Measurements from ENCODE around the gene MRTO4.
"Not testable (repeated sequence)": the region's sequence is repeated elsewhere in the genome, so short reads cannot be mapped to it uniquely, and the experiment has no call there.

The MRTO4 gene

DNA sequence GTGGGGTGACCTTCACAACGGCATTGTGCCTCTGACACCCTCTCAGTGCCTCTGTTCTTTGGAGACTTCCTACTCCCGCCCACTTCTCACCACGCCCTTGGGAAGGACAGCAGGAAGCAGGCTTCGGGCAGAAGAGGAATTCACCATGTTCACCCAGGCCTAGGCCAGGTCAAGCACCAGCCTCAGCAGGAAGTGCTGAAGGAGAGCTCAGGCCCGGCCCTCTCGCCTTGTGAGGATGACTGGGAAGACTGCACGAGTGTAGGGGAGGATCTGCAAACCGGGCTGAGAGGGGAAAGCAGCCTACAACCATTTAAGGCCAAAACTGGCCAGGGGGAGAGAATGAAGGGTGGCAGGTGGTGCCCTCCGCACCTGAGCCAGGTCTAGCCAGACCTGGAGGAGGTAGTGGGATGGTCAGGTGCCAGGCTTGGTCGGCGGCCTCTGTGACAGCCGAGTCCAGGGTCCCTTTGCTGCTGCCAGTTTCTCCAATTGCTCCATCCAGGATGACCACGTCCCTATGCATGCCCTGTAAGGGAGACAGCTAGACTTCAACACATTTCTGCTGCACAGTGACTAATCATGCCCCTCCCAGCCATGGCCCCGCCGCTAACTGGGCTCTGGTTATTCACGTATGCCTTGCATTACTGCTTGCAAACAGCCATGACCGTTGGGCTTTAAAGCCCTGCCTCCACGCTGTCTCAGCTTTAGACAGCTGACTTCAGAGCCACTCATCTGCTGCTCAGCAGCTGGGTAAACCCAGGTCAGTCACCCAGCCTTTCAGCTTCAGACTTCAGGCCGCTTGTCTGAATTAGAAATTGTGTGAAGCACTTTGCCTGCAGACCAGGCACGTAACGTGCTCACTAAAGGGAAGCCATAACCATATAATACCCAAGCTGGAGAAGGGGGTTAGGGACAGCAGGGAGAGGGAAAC is 8.9 kb downstream of the MRTO4 start:
- no peak for TF ChIP-seq EZH2phosphoT487 (IDR thresholded peaks at IDR 0.05; ENCODE audit: low read depth)
- TF ChIP-seq, protein P1, sequence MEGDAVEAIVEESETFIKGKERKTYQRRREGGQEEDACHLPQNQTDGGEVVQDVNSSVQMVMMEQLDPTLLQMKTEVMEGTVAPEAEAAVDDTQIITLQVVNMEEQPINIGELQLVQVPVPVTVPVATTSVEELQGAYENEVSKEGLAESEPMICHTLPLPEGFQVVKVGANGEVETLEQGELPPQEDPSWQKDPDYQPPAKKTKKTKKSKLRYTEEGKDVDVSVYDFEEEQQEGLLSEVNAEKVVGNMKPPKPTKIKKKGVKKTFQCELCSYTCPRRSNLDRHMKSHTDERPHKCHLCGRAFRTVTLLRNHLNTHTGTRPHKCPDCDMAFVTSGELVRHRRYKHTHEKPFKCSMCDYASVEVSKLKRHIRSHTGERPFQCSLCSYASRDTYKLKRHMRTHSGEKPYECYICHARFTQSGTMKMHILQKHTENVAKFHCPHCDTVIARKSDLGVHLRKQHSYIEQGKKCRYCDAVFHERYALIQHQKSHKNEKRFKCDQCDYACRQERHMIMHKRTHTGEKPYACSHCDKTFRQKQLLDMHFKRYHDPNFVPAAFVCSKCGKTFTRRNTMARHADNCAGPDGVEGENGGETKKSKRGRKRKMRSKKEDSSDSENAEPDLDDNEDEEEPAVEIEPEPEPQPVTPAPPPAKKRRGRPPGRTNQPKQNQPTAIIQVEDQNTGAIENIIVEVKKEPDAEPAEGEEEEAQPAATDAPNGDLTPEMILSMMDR (IDR thresholded peaks at IDR 0.05; ENCODE audit: low read depth, low read length) = no peak
- no peak overlapping the region for H3K9ac ChIP-seq (ENCODE audit: low read length)
- H3K4me2 ChIP-seq (ENCODE audit: low read length) = no peak overlapping the region
- no peak overlapping the region for H2AFZ ChIP-seq (ENCODE audit: low read depth, low read length)
- H3K4me1 ChIP-seq (ENCODE audit: low read length) = no peaks in the 10 kb centered on the region
- no peak overlapping the region for H3K4me3 ChIP-seq (ENCODE audit: low read length)
- H3K36me3 ChIP-seq (replicated peaks; ENCODE audit: low read depth, low read length) = peaks cover 8% of the 10 kb centered on the region
- no peak overlapping the region for H3K27ac ChIP-seq (ENCODE audit: low read length)
- H3K9me3 ChIP-seq (ENCODE audit: insufficient read depth, low read length) = no peaks in the 10 kb centered on the region
- no peaks in the 10 kb centered on the region for H4K20me1 ChIP-seq (ENCODE audit: insufficient read depth, low read length)
- no peaks in the 10 kb centered on the region for H3K27me3 ChIP-seq (ENCODE audit: low read depth, low read length)
- H3K79me2 ChIP-seq (ENCODE audit: low read length) = peaks cover 5% of the 10 kb centered on the region

DNA sequence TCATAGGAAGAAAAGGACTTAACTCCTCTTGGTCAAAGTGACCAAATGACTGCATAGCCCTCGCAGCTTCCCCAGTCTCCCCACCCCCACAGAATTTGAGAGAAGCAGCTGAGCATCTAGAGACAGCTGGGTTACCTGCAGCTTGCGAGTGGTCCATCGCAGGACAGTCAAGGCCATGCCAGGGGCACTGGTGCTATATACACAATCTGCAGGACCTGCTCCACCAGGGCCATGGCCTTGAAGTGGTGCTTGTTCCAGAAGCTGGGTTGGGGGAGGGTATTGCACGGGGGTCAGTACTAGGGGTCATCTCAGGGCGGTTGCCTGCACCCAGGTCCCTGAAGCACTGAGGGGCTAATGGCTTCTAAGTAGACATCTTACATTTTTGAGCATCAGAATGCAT is 10.4 kb downstream of the MRTO4 start:
- H4K20me1 ChIP-seq (ENCODE audit: insufficient read depth, low read length) = no peaks in the 10 kb centered on the region
- no peak overlapping the region for H3K9ac ChIP-seq (ENCODE audit: low read length)
- no peak overlapping the region for H3K27ac ChIP-seq (ENCODE audit: low read length)
- H3K4me1 ChIP-seq (ENCODE audit: low read length) = no peaks in the 10 kb centered on the region
- no peak overlapping the region for H3K4me3 ChIP-seq (ENCODE audit: low read length)
- no peak overlapping the region for H3K4me2 ChIP-seq (ENCODE audit: low read length)
- peaks cover 4% of the 10 kb centered on the region for H3K36me3 ChIP-seq (replicated peaks; ENCODE audit: low read depth, low read length)
- H3K27me3 ChIP-seq (ENCODE audit: low read depth, low read length) = no peaks in the 10 kb centered on the region
- no peaks in the 10 kb centered on the region for H3K9me3 ChIP-seq (ENCODE audit: insufficient read depth, low read length)
- H2AFZ ChIP-seq (ENCODE audit: low read depth, low read length) = no peak overlapping the region
- TF ChIP-seq, protein P1 (IDR thresholded peaks at IDR 0.05; ENCODE audit: low read depth, low read length) = no peak
- no peak for TF ChIP-seq EZH2phosphoT487 (IDR thresholded peaks at IDR 0.05; ENCODE audit: low read depth)
- no peaks in the 10 kb centered on the region for H3K79me2 ChIP-seq (ENCODE audit: low read length)

DNA sequence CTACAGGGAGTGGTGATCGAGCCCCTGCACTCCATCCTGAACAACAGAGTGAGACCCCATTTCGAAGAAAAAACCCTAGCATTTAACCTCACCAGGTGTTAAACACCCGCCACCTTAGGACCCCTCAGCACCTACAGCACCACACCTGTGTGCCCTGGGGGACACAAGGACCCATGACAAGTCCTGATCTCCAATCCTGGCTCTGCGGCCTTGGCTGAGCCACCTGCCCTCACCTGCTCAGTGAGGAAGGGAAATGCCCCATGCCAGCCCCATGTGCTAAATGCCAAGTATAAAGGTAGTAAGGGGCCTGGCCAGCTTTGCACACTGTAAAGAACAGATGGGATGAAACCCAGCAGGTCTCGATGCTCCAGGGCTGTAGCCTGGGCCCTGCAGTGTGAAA is 11.1 kb downstream of the MRTO4 start:
- Histone ChIP-seq H3K4me1 (ENCODE audit: low read length) (no peaks in the 10 kb centered on the region), H3K9me3 (ENCODE audit: insufficient read depth, low read length) (no peaks in the 10 kb centered on the region), H3K27ac (ENCODE audit: low read length) (no peak overlapping the region), H3K9ac (ENCODE audit: low read length) (no peak overlapping the region), H3K79me2 (ENCODE audit: low read length) (no peaks in the 10 kb centered on the region), H2AFZ (ENCODE audit: low read depth, low read length) (no peak overlapping the region), H3K36me3 (replicated peaks; ENCODE audit: low read depth, low read length) (peaks cover 1% of the 10 kb centered on the region), H3K4me3 (ENCODE audit: low read length) (no peak overlapping the region), H3K4me2 (ENCODE audit: low read length) (no peak overlapping the region), H4K20me1 (ENCODE audit: insufficient read depth, low read length) (no peaks in the 10 kb centered on the region), H3K27me3 (ENCODE audit: low read depth, low read length) (no peaks in the 10 kb centered on the region)
- TF ChIP-seq, protein P1 (IDR thresholded peaks at IDR 0.05; ENCODE audit: low read depth, low read length) = no peak
- no peak for TF ChIP-seq EZH2phosphoT487 (IDR thresholded peaks at IDR 0.05; ENCODE audit: low read depth)

DNA sequence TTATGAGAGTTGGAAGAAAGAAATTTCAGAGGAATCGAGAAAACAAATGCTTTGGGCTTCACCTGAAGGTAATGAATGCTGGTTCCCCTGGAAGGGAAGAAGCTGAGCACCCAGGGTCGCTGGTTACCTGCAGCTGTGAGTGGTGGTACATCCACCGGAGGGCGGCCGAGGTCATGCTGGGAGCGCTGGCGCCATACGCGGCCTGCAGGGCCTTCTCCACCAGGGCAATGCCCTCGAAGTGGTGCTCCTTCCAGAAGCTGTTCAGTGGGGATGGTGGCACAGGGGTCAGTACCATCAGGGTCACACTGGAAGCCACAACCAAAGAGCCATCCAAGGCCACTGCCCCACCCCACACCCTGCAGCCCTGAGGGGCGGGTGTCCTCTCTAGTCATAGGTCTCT is 16.8 kb downstream of the MRTO4 start:
- Histone ChIP-seq H3K4me3 (ENCODE audit: low read length) (no peak overlapping the region), H2AFZ (ENCODE audit: low read depth, low read length) (no peak overlapping the region), H3K4me1 (ENCODE audit: low read length) (no peaks in the 10 kb centered on the region), H3K36me3 (replicated peaks; ENCODE audit: low read depth, low read length) (no peaks in the 10 kb centered on the region), H3K4me2 (ENCODE audit: low read length) (no peak overlapping the region), H3K79me2 (ENCODE audit: low read length) (no peaks in the 10 kb centered on the region), H3K9me3 (ENCODE audit: insufficient read depth, low read length) (no peaks in the 10 kb centered on the region), H3K27ac (ENCODE audit: low read length) (no peak overlapping the region), H4K20me1 (ENCODE audit: insufficient read depth, low read length) (no peaks in the 10 kb centered on the region), H3K27me3 (ENCODE audit: low read depth, low read length) (no peaks in the 10 kb centered on the region), H3K9ac (ENCODE audit: low read length) (no peak overlapping the region)
- TF ChIP-seq, protein P1 (IDR thresholded peaks at IDR 0.05; ENCODE audit: low read depth, low read length) = no peak
- TF ChIP-seq EZH2phosphoT487 (IDR thresholded peaks at IDR 0.05; ENCODE audit: low read depth) = no peak

DNA sequence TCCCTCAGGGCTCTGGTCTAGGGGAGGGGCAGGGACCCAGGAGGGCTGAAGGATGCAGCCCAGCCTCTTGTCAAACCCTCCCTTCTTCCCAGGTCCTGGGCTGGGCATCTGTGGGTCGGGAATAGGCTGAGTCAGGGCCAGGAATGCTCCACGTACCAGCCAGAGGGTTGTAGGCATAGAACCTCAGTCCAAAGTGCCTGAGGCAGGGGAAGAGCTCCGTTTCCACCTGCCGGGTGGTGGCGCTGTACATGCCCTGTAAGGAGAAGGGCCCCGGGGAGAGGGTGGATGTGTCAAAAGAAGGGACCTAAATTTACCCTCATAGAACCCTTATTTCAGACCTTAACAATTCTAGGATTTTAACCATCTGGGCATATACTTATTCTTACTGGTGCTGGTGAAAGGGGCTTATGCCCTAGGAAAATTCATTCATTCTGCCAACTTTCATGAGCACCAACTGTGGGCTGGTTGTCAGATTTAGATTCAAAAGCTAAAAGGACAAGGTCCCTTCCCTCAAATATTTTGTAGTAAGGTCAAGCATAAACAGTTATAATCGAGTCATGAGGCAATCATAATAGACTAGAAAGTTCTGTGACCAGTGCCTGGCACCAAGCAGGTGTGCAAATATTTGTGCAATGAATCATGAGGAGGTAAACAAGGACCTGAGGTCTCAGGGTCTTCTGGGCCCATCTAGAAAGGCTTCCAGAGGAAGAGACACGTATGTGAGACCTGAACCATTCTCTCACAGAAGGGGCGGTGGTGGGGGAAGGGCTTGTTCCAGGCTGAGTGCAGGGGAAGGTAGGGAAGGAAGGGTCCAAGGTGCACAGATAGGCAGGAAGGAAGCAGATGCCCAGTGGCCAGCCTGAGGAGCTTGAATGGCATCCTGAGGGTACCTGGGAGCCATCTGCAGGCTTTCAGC is 18.1 kb downstream of the MRTO4 start:
- not testable (repeated sequence) for H3K27ac ChIP-seq (ENCODE audit: low read length); H4K20me1 ChIP-seq (ENCODE audit: insufficient read depth, low read length); H3K4me1 ChIP-seq (ENCODE audit: low read length); H3K79me2 ChIP-seq (ENCODE audit: low read length); H3K4me2 ChIP-seq (ENCODE audit: low read length); H3K9ac ChIP-seq (ENCODE audit: low read length); H3K9me3 ChIP-seq (ENCODE audit: insufficient read depth, low read length); H3K36me3 ChIP-seq (replicated peaks; ENCODE audit: low read depth, low read length); H2AFZ ChIP-seq (ENCODE audit: low read depth, low read length); H3K27me3 ChIP-seq (ENCODE audit: low read depth, low read length); H3K4me3 ChIP-seq (ENCODE audit: low read length)

DNA sequence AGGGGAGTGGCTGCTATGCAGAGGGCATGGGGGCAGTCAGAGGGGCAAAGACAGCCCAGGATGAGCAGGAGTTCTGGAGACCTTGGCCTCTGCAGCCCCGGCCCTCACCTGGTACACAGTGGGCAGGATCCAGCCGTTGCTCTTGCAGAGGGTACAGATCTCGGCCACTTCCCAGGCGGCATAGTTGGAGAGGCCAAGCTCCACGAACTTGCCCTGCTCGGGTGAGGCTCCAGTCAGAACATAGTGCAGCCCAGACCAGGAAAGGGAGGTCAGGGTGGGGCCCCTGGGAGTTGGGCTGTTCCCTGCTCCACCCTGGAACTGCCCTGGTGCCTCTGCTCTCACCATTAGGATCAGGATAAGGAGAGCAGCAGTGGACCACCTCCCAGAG is 18.7 kb downstream of the MRTO4 start:
- H3K4me1 ChIP-seq (ENCODE audit: low read length); H3K27ac ChIP-seq (ENCODE audit: low read length); H3K36me3 ChIP-seq (replicated peaks; ENCODE audit: low read depth, low read length); H4K20me1 ChIP-seq (ENCODE audit: insufficient read depth, low read length); H3K79me2 ChIP-seq (ENCODE audit: low read length); H3K4me2 ChIP-seq (ENCODE audit: low read length); H3K9ac ChIP-seq (ENCODE audit: low read length); H2AFZ ChIP-seq (ENCODE audit: low read depth, low read length); H3K9me3 ChIP-seq (ENCODE audit: insufficient read depth, low read length); H3K27me3 ChIP-seq (ENCODE audit: low read depth, low read length); H3K4me3 ChIP-seq (ENCODE audit: low read length): not testable (repeated sequence)
